Medulla oblongata (tissue), 1 donor: Measurements from ENCODE around the gene SOX12.
A peak's percentile ranks its signal among the peaks of the same experiment; 100 is the strongest.

Experiments used
- DNase-seq: peaks from one replicate; pipeline ENCODE4 v3.0.0-alpha.2; 2015; ENCODE audit errors: extremely low spot score

SOX12 gene

DNA sequence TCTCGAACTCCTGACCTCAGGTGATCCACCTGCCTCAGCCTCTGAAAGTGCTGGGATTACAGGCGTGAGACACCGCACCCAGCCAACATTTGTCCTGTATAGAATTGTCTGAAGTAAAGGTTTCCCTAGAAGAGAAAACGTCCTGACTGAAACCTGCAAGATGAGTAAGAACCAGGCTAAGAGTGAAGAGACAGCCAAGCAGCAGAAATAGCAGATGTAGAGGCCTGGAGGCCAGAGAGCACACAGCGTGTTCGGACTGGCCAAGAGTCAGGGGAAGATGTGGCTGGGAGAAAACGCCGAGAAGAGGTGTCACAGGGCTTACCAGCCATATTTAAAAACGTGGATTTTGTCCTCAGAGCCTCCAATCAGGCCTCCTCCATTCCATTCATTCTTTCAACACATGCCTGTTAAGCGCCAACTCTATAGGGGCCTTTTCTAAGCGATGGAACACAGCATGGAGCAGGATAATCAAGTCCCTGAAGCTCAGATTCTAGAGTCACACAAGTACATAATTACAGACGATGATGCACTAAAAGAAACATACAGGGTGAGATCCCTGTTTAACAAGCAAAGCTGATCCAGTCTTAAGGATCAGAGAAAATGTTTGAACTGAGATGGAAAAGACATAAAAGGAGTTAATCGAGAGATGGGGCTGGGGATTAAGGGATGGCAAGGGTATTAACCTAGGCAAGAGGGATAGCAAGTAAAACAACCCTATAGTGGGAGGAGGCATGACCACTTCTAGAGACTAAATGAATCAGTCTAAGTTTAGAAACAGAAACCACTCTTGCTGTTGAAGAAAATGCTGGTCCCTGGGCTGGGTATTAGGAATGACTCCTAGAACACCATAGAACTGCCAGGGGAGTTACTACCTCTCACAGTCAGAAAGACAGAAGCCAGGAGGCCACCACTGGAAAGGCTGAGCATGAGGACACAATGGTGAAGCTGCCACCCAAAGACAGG is 23.2 kb upstream of the SOX12 start:
- DNase-seq = no peak

DNA sequence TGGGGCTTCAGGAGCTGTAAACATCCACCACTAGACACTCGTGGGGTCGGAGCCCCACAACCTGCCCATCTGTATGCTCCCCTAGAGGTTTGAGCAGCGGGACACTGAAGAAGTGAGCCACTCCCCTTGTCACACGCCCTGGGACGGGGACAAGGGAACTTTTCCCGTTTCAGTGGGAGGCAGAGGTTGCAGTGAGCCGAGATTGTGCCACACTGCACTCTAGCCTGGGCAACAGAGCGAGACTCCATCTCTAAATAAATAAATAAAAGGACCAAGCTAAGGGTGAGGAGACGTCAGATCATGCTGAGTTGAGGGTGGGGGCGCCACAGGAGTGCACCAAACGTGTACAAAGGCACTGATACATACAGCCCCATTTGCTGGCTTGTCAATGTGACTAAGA is 19.6 kb upstream of the SOX12 start:
- no peak for DNase-seq

DNA sequence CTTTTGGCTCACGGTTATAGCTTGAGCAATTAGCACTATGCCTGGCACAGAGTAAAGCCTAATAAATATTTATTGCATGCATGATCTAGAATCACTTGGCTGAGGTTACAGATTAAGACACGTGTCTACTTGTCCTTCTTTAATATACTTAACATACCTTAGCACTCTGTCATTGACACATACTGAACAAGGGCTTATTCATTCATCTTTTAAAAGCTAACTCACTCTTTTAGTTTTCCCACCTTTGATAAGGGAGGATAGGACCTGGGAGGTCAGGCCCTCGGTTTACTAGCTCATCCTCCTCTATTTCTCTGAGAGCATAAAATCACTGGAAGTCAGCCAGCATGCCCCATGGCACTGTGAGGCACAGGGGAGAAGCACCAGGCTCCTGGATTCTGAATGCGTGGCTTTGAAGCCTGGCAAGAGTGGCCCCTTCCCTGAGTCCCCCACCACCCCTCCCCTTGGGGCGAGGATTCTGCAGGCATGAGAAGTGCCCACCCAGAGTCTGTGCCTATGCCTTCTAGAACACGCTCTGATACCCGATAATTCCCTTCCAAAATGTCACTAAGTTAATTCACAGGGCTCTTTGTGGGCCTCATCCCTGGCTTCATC is 16.8 kb upstream of the SOX12 start:
- no peak for DNase-seq

DNA sequence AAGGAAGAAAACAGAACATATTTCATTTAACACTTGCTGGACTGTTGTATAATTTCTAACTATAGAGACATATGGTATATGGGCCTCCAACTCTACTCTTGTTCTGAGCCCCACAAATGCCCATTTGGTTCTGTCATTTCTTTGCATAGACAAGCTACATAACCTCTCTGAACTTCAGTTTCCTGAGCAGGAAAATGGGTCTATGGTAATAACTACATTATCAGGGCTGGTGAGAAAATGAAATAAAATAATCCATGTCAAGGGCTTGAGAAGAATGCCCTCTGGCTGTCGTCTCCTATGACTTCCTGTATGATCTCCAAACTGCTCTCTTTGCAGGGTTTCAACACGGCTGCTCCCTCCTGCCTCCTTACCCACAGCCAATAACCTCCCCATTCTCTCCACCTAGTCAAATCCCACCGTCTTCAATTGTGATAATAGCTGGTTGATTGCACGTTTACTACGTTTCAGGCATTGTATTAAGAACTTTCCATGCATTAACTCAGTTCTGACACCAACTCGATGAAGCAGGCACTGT is 16.0 kb upstream of the SOX12 start:
- DNase-seq = no peak

DNA sequence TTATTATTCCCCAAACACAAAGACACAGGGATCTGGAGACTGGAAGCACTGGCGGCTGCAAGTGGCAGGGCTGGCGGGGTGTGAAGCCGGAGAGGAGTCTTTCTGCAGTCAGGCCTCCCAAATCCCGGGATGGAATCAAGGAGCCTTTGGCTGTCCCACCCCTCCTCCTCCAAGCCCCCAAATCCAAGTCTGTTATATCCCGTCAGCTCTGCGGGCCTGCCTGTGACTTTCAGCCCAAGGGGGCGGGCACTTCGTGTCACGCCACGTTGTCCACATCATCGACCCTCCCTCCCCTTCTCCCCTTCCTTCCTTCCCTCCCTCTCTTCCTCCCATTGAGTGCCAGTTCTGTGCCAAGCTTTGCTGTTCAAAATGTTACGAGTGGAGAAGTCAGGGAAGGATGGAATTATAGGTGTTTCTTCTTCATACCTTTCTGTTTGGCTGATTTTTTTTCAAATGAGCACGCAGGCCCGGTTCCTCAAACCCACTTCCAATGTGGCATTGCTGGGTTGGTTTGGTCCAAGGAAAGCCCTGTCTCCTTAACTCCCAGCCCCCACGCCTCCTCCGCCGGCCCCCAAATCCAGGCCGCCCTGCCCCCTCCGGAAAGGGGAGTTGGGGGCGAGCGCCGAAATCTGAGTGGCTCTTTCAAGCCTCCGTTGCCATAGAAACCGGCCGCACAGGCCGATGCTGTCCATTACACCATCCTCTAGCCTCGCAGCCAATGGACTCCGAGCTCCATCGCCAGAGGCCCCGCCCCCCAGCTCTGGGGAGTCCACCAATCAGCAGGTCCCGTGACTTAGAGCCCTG is 15.3 kb upstream of the SOX12 start:
- DNase-seq = peak; percentile 100

DNA sequence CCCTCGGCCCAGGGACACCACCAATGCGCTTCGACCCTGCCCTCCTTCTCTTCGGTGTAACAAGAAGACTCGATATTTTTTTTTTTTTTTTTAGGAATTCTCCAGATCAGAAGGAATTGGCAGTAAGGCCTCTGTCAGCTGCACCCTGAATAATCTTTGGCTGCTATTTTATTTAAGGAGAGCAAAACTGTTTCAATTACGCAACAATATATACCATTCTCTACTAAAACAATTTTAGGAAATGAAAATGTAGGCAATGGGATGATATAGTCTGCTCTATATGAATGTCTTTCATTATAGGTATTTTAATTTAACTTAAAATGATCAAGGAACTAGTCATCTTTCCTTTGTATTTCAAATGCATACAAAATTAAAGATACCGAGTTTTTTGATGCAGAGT is 14.7 kb upstream of the SOX12 start:
- no peak for DNase-seq

DNA sequence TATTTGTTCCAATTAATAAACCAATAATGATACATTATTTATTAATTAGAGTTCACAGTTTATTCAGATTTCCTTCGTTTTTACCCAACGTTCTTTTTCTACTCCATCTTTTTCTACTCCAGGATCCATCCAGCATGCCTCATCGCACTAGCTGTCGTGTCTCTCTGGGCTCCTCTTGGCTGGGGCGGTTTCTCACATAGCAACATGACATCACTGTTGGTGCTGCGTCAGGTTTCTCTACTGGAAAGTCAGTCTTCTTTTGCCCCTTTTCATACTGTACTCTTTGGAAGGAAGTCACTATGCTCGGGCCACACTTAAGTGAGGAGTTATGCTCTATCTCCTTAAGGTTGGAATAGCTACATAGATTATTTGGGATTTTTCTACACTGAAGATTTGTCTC is 13.7 kb upstream of the SOX12 start:
- DNase-seq = no peak

DNA sequence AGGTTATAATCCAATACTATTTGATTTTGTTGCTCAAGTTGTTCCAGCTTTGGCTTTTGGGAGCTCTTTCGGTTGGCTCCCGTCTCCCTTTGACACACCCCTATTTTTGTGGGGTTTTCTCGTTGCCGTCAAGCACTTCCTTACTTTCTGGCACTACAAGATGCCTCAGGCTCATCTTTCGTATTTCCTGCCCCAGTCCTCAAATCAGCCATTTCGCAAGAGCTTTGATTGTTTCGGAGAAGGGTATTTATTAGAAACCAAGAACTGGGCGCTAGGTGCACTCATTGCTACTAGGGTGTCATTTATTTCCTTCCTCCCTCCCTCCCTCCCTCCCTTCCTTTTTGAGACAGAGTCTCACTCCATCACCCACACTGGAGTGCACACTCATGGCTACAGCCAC is 13.3 kb upstream of the SOX12 start:
- no peak for DNase-seq

DNA sequence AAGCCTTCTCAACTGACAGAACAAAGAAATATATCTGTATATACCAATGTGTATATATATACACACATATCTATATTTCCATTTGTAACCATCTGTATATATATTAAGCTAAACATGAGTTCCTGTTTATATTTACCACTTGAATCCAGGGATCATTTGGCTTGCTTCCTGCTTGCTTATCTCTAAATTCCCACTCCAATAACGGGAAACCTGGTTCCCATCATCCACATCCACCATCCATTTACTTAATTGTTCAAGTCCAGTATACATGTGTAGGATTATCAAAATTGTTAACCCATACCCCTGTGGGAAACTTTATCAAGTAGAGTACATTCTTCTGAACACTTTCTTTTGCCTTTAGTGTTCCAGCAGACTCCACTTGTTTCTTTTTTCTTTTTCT is 12.5 kb upstream of the SOX12 start:
- no peak for DNase-seq

DNA sequence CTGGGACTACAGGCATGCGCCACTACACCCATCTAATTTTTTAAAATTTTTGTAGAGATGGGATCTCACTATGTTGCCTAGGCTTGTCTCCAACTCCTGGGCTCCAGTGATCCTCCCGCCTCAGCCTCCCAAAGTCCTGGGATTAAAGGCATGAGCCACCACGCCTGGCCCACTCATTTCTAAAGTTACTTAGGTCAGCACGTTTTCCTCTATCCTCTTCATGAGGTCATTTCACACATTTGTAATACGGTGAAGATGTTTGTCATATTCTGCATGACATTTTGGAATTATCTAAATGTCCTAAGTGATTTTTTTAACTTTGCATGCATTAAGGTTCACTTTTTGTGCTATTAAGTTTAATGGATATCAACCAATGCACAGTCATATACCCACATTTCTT is 11.9 kb upstream of the SOX12 start:
- no peak for DNase-seq

DNA sequence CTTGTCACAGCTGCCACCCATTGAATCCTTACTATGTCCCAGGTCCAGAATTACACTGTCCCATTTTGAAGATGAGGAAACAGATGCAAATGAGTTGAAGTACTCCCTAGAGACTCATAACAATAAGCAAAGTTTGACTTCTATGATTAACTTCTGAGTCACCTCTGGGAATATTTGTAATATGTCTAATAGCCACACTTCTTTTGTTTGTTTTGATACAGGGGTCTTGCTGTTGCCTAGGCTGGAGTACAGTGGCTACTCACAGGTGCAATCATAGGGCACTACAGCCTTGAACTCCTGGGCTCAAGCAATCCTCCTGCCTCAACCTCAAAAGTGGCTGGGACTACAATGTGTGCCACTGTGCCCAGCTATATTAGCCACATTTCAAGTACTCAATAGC is 11.4 kb upstream of the SOX12 start:
- no peak for DNase-seq

DNA sequence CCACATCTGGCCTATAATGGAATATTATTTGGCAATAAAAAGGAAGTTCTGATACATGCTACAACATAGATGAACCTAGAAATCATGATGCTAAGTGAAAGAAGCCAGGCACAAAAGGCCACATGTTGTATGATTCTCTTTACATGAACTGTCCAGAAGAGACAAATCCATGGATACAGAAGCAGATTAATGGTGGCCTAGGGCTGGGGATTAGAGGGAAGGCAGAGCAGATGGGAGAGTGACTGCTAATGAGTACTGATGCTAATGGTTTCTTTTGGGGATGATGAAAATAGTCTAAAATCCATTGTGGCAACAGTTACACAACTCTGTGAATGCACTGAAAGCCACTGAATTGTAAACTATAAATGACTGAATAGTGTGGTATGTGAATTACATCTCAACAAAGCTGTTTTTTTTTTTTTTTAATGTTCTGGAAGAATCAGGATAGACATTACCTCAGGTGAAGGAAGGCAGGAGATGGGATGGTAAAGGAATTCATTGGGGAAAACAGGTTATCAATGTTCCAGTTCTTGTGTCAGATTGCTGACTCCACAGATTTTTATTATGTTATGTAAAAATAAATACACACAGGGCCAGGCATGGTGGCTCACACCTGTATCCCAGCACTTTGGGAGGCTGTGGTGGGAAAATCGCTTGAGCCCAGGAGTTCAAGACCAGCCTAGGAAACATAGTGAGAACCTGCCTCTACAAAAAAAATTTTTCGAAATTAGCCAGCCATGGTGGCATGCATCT is 8.9 kb upstream of the SOX12 start:
- DNase-seq = no peak

DNA sequence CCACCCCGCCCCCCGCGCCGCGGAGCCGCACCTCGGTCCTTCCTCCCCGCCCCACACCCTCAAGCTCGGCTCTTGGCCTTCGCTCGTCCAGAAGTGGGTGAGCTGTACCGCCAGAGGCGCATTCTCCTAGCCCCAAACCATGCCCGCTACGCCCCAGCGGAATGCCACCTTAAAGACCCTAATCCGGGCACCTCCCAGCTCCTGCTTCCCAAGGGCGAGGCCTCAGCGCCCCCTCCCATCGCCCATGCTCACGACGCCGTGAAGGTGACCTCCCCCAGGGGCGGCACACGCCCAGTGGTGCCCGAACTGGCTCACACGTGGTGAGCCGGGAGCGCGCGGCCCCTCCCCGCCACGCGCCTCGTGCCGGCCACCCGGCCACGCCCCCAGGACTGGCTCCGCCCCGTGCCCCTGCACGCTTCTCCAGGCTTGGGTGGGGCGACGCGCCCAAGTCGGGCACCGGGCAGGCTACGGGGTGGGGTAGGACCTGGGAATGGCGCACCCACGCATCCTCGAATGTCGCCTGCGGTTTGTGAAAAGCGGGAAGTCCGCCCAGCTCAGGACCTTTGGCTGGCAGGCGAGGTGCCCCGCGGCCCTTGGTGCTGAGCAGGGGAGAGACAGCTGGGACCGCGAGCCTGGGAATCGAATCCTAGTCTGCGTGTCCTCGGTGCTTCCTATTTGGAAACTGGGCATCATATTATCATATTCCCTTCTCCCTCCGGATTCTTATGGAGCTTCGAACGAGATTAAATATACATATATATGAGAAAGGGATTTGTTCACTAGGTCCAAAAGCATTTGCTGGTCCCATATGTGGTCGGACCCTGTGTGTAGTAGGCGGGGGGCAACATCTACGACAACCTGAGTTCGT is 941 bp upstream of the SOX12 start:
- DNase-seq = peak; percentile 86

DNA sequence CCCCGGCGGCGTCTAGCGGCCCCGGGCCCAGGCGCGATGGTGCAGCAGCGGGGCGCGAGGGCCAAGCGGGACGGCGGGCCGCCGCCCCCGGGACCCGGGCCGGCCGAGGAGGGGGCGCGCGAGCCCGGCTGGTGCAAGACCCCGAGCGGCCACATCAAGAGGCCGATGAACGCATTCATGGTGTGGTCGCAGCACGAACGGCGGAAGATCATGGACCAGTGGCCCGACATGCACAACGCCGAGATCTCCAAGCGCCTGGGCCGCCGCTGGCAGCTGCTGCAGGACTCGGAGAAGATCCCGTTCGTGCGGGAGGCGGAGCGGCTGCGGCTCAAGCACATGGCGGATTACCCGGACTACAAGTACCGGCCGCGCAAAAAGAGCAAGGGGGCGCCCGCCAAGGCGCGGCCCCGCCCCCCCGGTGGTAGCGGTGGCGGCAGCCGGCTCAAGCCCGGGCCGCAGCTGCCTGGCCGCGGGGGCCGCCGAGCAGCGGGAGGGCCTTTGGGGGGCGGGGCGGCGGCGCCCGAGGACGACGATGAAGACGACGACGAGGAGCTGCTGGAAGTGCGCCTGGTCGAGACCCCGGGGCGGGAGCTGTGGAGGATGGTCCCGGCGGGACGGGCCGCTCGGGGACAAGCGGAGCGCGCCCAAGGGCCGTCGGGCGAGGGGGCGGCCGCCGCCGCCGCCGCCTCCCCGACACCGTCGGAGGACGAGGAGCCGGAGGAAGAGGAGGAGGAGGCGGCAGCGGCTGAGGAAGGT is 715 bp downstream of the SOX12 start:
- peak; percentile 58 for DNase-seq

DNA sequence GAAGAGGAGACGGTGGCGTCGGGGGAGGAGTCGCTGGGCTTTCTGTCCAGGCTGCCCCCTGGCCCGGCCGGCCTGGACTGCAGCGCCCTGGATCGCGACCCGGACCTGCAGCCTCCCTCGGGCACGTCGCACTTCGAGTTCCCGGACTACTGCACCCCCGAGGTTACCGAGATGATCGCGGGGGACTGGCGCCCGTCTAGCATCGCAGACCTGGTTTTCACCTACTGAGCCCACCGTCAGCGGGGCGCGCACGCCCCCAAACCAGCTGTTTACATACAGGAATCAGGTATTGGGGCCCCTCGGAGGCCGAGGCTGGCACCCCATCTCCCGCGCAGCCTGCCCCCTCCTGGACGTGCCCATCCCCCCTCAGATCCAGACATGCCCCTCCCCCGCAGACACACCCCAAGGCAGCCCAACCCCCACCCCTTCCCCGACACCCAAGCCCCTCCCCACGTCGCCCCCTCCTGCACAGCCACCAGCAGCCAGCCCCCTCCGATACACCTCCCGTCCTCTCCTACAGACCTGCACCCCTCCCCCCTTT is 1.4 kb downstream of the SOX12 start:
- no peak for DNase-seq

DNA sequence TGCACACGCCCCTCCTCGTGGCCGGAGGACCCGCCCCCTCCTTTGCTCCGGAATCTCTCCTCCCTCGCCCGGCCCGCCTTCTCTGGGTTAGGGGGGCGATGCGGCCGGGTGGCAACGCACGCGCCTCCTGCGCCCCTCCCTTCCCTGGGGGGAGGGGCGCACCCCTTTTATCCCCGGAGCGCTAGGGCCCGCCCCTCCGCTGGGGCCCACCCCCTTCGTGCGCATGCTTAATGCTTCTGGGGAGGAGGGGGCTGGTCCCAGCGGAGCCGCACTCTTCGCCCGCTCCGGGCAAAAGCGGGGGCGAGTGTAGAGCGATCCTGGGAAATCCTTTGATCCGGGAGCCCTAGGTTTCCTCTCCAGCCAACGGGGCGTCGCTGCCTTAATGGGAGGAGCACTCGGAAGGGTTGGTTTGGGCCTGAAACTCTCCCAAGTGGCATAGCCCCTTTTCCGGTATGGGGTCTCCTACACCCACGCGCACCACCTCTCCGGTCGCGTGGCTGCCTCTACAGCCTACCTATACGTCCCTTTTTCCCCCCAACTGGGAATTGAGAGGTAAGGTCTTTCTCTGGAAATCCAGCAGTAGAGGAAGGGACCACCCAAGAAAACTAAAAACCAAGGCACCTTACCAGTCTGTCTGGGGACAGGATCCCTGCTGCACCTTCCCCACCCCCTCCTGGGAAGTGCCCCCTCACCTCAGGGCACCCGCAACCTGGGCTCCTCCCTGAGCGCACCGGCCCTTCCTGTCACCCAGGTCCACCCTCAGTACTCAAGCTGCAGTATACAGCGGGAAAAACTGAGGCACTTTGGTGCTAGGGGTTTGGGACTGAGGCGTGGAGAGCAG is 2.1 kb downstream of the SOX12 start:
- DNase-seq = peak; percentile 92

DNA sequence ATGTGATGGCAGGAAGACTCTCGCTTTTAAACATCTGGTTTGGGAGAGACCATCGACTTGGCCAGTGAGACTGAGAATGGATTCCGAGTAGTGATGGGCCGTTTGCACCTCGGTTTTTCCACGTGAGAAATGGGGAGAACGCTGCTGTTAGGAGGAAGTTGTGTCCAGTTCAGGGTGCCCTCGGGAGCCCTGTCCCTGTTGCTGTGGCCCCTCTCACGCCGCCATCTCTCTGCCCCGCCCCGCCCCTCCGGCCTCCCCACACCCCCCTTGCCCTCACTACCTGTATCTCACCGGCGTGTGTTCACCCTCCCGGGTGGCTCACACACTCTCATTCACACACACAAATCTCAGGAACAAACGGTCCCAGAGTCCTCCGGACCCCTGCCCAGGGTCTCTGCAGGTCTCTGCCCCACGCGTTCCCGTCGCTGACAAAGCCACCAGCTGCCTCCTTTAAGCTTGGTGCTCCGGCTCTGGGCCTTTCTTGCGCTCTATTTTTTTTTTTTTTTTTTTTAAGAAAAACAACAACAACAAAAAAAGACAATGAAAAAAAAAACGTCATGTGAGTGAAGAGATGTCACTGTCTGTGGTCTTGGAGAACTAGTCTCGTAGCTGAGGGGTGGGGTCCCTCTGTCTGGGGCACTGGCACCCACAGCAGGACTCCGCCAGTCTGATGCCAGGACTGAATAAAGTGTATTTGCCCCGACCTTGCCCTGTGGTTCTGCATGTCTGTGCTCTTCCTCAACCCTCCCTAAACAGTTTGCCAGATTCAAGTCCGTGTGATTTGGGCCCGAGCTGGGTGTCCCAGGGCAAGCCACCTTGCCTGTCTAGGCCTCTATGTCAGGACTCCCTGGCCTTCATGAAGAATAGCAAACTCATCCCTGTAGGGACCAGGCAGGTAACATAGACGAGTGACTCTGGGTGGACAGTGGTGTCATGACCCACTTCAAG is 2.9 kb downstream of the SOX12 start:
- DNase-seq = peak; percentile 8
